HepG2 (cell line): Measurements from ENCODE around the gene CABLES2. TPM values are rescaled to one million over a fixed set of nuclear protein-coding genes. Genes with fewer than 3 reads are reported as not detected.
A peak's percentile ranks its signal among the peaks of the same experiment; 100 is the strongest.

ENCODE experiments used
- GATAD2A ChIP-seq: IDR thresholded peaks from 2 replicates; pipeline ENCODE4 v1.6.1; 2016
- GTF2F1 ChIP-seq: fragments of 150-350 bp; IDR thresholded peaks from 2 replicates; pipeline ENCODE4 v1.6.1; 2014; ENCODE audit warnings: low read length
- HDAC2 ChIP-seq: sonication (generic); formaldehyde crosslinking; IDR thresholded peaks from 2 replicates; pipeline ENCODE4 v1.4.0; 2020; ENCODE audit warnings: missing genetic modification reagents
- HES4 ChIP-seq: sonication (generic); formaldehyde crosslinking; IDR thresholded peaks from 2 replicates; pipeline ENCODE4 v1.9.0; 2021; ENCODE audit warnings: mild to moderate bottlenecking, missing genetic modification reagents, borderline replicate concordance
- NFATC3 ChIP-seq: sonication (generic); formaldehyde crosslinking; IDR thresholded peaks from 2 replicates; pipeline ENCODE4 v1.5.1; 2020; ENCODE audit warnings: mild to moderate bottlenecking, missing genetic modification reagents
- PCBP2 ChIP-seq: fragments of 200-400 bp; formaldehyde crosslinking; optimal IDR thresholded peaks from 2 replicates; pipeline ENCODE3; 2018; ENCODE audit warnings: low read length, low read depth; ENCODE audit not compliant: poor library complexity, severe bottlenecking
- PHF20 ChIP-seq: sonication (generic); formaldehyde crosslinking; IDR thresholded peaks from 2 replicates; pipeline ENCODE4 v1.5.0; 2020; ENCODE audit warnings: mild to moderate bottlenecking, missing genetic modification reagents
- POLR2AphosphoS5 ChIP-seq: IDR thresholded peaks from 2 replicates; pipeline ENCODE4 v1.6.1; 2012; ENCODE audit warnings: low read depth, low read length
- TCF7 ChIP-seq: sonication (generic); IDR thresholded peaks from 2 replicates; pipeline ENCODE4 v1.6.1; 2016; ENCODE audit warnings: antibody characterized with exemption, low read depth
- TEAD2 ChIP-seq: sonication (generic); formaldehyde crosslinking; IDR thresholded peaks from 2 replicates; pipeline ENCODE4 v1.9.0; 2021; ENCODE audit warnings: missing genetic modification reagents
- TOE1 ChIP-seq: sonication (generic); formaldehyde crosslinking; IDR thresholded peaks from 2 replicates; pipeline ENCODE4 v1.4.0; 2020; ENCODE audit warnings: mild to moderate bottlenecking, missing genetic modification reagents
- XBP1 ChIP-seq: sonication (generic); formaldehyde crosslinking; IDR thresholded peaks from 2 replicates; pipeline ENCODE4 v1.5.0; 2020; ENCODE audit warnings: missing genetic modification reagents
- ZMAT3 ChIP-seq: sonication (generic); formaldehyde crosslinking; conservative IDR thresholded peaks from 2 replicates; pipeline ENCODE4 v1.7.0; 2021; ENCODE audit warnings: missing genetic modification reagents
- ZNF350 ChIP-seq: sonication (generic); formaldehyde crosslinking; IDR thresholded peaks from 2 replicates; pipeline ENCODE4 v1.4.0; 2020; ENCODE audit warnings: mild to moderate bottlenecking, low read depth, missing genetic modification reagents, borderline replicate concordance
- ZNF44 ChIP-seq: sonication (generic); formaldehyde crosslinking; IDR thresholded peaks from 2 replicates; pipeline ENCODE4 v1.5.1; 2020; ENCODE audit warnings: mild to moderate bottlenecking, missing genetic modification reagents
- ZNF510 ChIP-seq: sonication (generic); formaldehyde crosslinking; IDR thresholded peaks from 2 replicates; pipeline ENCODE4 v1.4.0; 2020; ENCODE audit warnings: low read depth, mild to moderate bottlenecking, missing genetic modification reagents
- ZNF598 ChIP-seq: sonication (generic); formaldehyde crosslinking; IDR thresholded peaks from 2 replicates; pipeline ENCODE4 v1.5.1; 2020; ENCODE audit warnings: mild to moderate bottlenecking, missing genetic modification reagents, borderline replicate concordance
- ZZZ3 ChIP-seq: sonication (generic); formaldehyde crosslinking; IDR thresholded peaks from 2 replicates; pipeline ENCODE4 v1.4.0; 2020; ENCODE audit warnings: missing genetic modification reagents, mild to moderate bottlenecking, borderline replicate concordance
- polyA plus RNA-seq, 8 experiments: library from polyadenylated mRNA; depleted of rRNA in 3 of 8; stranded (reverse) in 7 of 8; unstranded in 1 of 8; fragments of >200 nt; fragmentation: Illumina TruSeq in 4 of 8; extraction: Trizol in 4 of 8; gene quantifications; 2 replicates each; pipeline versions ENCODE4 v1.2.1 to v1.2.3, GENCODE V29; 2011 to 2016; ENCODE audit warnings: low read depth in 4 of 8, missing spikeins in 1 of 8, mixed read lengths in 1 of 8; ENCODE audit not compliant: insufficient read depth in 1 of 8
- total RNA-seq, 5 experiments: library from RNA; depleted of rRNA; stranded (reverse); fragments of >200 nt; fragmentation: Illumina TruSeq; extraction: Trizol; gene quantifications; 2 replicates each; pipeline ENCODE4 v1.2.3, GENCODE V29; 2016; ENCODE audit warnings: low read depth in 1 of 5
- TF ChIP-seq, protein P1 (sequence below): IDR thresholded peaks from 2 replicates; pipeline ENCODE4 v1.6.1; 2016; ENCODE audit warnings: low read depth, missing genetic modification reagents, missing compliant biosample characterization
- TF ChIP-seq, protein P2 (sequence below): IDR thresholded peaks from 2 replicates; pipeline ENCODE4 v1.6.1; 2018; ENCODE audit warnings: missing genetic modification reagents
- TF ChIP-seq, protein P3 (sequence below): sonication (generic); formaldehyde crosslinking; IDR thresholded peaks from 2 replicates; pipeline ENCODE4 v1.4.0; 2020; ENCODE audit warnings: mild to moderate bottlenecking, missing genetic modification reagents
- TF ChIP-seq, protein P4 (sequence below): fragments of 450-650 bp; IDR thresholded peaks from 2 replicates; pipeline ENCODE4 v1.6.1; 2016

The CABLES2 gene
- total and polyA plus RNA-seq, 2 of the 13 experiments (the other 11 are each of a cell fraction or from before 2014, with no cell fraction given): 5.2 to 9.7 TPM

DNA sequence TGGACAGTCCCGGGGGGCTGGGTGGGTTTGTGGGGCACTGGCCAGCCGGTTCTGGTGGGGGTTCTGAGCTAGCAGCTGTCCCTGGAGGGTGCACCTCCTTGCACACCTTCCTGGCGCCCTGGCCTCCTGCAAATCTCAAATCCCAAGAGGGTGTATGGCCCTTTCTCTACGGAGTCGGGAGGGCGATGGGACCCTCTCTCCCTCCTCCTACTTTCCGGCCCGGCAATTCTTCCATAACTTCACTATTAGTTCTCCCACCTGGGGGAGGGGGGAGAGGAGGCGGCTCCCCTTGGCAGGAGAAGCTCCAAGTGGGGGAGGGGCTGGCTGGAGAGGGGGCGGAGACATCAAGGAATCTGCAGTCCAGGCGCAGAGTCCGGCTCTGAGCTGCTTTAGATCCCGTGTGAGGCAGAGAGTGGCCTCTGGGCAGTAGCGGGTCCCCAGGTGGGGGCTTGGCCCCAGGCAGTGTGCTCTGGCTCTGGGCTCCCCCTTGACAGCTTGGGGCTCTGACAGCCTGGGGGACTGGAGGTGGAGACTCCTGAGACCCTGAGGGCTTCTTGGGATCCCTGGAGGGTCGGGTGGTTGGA is 38.6 kb downstream of the CABLES2 start (continued):
- TF ChIP-seq, protein P1, sequence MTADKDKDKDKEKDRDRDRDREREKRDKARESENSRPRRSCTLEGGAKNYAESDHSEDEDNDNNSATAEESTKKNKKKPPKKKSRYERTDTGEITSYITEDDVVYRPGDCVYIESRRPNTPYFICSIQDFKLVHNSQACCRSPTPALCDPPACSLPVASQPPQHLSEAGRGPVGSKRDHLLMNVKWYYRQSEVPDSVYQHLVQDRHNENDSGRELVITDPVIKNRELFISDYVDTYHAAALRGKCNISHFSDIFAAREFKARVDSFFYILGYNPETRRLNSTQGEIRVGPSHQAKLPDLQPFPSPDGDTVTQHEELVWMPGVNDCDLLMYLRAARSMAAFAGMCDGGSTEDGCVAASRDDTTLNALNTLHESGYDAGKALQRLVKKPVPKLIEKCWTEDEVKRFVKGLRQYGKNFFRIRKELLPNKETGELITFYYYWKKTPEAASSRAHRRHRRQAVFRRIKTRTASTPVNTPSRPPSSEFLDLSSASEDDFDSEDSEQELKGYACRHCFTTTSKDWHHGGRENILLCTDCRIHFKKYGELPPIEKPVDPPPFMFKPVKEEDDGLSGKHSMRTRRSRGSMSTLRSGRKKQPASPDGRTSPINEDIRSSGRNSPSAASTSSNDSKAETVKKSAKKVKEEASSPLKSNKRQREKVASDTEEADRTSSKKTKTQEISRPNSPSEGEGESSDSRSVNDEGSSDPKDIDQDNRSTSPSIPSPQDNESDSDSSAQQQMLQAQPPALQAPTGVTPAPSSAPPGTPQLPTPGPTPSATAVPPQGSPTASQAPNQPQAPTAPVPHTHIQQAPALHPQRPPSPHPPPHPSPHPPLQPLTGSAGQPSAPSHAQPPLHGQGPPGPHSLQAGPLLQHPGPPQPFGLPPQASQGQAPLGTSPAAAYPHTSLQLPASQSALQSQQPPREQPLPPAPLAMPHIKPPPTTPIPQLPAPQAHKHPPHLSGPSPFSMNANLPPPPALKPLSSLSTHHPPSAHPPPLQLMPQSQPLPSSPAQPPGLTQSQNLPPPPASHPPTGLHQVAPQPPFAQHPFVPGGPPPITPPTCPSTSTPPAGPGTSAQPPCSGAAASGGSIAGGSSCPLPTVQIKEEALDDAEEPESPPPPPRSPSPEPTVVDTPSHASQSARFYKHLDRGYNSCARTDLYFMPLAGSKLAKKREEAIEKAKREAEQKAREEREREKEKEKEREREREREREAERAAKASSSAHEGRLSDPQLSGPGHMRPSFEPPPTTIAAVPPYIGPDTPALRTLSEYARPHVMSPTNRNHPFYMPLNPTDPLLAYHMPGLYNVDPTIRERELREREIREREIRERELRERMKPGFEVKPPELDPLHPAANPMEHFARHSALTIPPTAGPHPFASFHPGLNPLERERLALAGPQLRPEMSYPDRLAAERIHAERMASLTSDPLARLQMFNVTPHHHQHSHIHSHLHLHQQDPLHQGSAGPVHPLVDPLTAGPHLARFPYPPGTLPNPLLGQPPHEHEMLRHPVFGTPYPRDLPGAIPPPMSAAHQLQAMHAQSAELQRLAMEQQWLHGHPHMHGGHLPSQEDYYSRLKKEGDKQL (CRISPR knock-in tag): no peak
- TF ChIP-seq TOE1 (no peak), TEAD2 (CRISPR knock-in tag) (no peak), POLR2AphosphoS5 (peak; percentile 96), ZZZ3 (CRISPR knock-in tag) (no peak), GATAD2A (CRISPR knock-in tag) (0 out of 2 replicates have a peak, but pooled peaks have one; percentile 50), GTF2F1 (0 out of 2 replicates have a peak, but pooled peaks have one; percentile 53), PCBP2 (no peak), ZNF44 (CRISPR knock-in tag) (0 out of 2 replicates have a peak, but pooled peaks have one; percentile 40), HES4 (peak; percentile 68; the same call in 1 of the 2 replicates), TCF7 (peak; percentile 34; the same call in 1 of the 2 replicates), ZMAT3 (CRISPR knock-in tag) (no peak), NFATC3 (CRISPR knock-in tag) (no peak), PHF20 (CRISPR knock-in tag) (0 out of 2 replicates have a peak, but pooled peaks have one; percentile 4), HDAC2 (0 out of 2 replicates have a peak, but pooled peaks have one; percentile 6), ZNF510 (CRISPR knock-in tag) (0 out of 2 replicates have a peak, but pooled peaks have one; percentile 31), ZNF598 (CRISPR knock-in tag) (no peak), ZNF350 (CRISPR knock-in tag) (peak; percentile 48; the same call in 1 of the 2 replicates), XBP1 (CRISPR knock-in tag) (no peak)
- TF ChIP-seq, protein P2, sequence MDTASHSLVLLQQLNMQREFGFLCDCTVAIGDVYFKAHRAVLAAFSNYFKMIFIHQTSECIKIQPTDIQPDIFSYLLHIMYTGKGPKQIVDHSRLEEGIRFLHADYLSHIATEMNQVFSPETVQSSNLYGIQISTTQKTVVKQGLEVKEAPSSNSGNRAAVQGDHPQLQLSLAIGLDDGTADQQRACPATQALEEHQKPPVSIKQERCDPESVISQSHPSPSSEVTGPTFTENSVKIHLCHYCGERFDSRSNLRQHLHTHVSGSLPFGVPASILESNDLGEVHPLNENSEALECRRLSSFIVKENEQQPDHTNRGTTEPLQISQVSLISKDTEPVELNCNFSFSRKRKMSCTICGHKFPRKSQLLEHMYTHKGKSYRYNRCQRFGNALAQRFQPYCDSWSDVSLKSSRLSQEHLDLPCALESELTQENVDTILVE (CRISPR knock-in tag): 0 out of 2 replicates have a peak, but pooled peaks have one; percentile 5
- TF ChIP-seq, protein P3, sequence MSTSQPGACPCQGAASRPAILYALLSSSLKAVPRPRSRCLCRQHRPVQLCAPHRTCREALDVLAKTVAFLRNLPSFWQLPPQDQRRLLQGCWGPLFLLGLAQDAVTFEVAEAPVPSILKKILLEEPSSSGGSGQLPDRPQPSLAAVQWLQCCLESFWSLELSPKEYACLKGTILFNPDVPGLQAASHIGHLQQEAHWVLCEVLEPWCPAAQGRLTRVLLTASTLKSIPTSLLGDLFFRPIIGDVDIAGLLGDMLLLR (CRISPR knock-in tag): no peak; the same call in 1 of the 2 replicates
- TF ChIP-seq, protein P4, sequence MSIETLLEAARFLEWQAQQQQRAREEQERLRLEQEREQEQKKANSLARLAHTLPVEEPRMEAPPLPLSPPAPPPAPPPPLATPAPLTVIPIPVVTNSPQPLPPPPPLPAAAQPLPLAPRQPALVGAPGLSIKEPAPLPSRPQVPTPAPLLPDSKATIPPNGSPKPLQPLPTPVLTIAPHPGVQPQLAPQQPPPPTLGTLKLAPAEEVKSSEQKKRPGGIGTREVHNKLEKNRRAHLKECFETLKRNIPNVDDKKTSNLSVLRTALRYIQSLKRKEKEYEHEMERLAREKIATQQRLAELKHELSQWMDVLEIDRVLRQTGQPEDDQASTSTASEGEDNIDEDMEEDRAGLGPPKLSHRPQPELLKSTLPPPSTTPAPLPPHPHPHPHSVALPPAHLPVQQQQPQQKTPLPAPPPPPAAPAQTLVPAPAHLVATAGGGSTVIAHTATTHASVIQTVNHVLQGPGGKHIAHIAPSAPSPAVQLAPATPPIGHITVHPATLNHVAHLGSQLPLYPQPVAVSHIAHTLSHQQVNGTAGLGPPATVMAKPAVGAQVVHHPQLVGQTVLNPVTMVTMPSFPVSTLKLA: no peak
